ENCODE results near the gene MYBBP1A. TPM values are rescaled to one million over a fixed set of nuclear protein-coding genes. Genes with fewer than 3 reads are reported as not detected.
A peak's percentile ranks its signal among the peaks of the same experiment; 100 is the strongest.

MYBBP1A gene
- polyA plus RNA-seq, 12 donors: 22.4 to 77.3 (median 29.3) TPM; not detected in 1

DNA sequence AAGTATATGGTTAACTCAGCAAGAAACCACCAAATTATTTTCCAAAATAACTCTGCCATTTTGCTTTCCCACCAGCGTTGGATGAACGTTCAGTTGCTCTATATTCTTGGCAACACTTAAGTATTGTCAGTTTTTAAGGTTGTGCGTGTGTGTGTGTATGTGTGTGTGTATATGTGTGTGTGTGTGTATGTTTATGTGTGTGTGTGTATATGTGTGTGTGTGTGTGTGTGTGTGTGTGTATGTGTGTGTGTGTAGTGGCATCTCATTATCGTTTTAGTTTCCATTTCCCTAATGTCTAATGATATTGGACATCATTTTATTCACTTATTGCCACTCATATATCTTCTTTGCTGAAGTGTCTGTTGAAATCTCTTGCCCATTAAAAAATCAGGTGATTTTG, 17.9 kb upstream of the MYBBP1A start:
- DNase-seq: no peak

DNA sequence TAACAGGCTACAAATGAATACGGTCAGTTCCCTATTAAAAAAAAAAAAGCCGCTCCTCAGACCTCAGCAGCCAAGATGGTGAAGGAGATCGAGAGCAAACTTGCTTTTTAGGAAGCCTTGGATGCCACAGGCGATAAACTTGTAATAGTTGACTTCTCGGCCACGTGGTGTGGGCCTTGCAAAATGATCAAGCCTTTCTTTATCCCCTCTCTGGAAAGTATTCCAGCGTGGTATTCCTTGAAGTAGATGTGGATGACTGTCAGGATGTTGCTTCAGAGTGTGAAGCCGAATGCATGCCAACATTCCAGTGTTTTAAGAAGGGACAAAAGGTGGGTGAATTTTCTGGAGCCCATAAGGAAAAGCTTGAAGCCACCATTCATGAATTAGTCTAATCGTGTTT, 16.9 kb upstream of the MYBBP1A start:
- DNase-seq: no peak

DNA sequence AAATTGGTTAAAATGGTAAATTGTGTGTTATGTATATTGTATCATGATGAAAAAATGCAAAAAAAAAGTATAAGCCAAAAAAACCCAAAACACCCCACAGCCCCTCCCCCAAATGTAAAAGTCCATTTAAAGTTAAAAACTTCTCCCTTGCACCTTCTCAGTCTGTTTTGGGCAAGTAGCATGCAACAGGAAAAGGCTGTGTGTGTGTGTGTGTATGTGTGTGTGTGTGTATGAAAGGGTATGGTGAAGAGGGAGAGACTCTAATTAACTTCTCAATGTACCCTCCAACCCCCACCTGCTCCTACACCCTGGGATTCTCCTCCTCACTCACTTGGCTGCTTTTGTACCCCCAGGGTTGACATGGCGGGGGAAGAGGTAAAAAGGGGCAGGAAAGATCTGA, 14.4 kb upstream of the MYBBP1A start:
- DNase-seq: no peak

DNA sequence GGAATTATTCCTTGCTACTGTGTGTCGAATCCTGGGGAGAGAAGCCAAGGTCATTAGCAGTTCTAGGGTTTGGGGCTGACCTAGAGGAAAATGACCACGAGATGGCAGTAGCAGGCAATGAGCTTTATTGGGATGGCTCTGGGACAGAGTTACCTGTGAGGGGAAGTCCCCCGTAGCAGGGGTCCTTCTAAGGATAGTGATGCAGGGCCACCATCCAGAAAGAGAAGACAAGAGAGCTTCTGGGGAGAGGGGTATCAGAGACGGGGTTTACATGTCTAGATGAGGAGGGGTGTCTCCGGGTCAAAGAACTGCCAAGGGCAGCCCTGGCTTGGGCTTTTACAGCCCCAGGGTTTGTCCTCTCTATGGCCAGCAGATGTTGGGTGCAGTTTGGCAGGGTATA, 11.6 kb upstream of the MYBBP1A start:
- peak; percentile 65 for DNase-seq

DNA sequence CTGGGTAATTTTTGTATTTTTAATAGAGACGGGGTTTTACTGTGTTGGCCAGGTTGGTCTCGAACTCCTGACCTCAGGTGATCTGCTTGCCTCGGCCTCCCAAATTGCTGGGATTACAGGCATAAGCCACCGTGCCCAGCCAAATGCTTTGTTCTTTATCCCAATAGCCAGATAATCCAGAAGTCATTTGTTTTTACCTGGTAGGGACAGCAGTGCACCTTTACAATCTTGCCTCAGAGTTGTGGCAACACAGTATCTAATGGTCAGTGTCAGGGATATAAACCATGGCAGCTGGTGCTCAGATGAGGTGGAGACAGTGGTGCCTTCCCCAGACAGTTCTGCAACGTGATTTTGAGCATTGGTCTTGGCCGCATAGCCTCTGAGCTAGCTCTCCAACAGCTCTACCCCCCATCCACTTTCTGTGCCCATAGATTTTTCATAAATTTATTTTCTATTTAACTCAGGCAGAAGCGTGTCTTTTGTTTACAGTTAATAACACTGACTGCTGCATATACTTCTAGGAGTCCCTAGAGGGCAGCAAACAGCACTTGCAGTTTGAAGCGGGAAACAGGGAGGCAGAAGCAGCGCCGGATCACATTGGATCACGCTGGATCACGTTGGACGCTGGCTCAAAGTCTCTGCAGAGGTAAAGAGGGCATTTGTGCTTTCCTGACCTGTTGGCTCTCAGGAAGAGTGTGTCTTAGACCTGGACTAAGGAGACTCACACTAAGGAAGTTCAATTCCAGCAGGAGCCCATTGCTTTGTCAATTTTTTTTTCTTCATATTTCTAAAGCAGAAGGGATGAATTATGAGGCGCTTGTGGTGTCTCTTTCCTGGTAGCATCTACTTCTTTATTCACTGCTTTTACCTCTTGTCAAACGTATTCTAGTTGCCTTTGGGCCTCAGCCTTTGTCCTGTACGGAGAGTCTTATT, 10.3 kb upstream of the MYBBP1A start:
- peak; percentile 70 for DNase-seq

DNA sequence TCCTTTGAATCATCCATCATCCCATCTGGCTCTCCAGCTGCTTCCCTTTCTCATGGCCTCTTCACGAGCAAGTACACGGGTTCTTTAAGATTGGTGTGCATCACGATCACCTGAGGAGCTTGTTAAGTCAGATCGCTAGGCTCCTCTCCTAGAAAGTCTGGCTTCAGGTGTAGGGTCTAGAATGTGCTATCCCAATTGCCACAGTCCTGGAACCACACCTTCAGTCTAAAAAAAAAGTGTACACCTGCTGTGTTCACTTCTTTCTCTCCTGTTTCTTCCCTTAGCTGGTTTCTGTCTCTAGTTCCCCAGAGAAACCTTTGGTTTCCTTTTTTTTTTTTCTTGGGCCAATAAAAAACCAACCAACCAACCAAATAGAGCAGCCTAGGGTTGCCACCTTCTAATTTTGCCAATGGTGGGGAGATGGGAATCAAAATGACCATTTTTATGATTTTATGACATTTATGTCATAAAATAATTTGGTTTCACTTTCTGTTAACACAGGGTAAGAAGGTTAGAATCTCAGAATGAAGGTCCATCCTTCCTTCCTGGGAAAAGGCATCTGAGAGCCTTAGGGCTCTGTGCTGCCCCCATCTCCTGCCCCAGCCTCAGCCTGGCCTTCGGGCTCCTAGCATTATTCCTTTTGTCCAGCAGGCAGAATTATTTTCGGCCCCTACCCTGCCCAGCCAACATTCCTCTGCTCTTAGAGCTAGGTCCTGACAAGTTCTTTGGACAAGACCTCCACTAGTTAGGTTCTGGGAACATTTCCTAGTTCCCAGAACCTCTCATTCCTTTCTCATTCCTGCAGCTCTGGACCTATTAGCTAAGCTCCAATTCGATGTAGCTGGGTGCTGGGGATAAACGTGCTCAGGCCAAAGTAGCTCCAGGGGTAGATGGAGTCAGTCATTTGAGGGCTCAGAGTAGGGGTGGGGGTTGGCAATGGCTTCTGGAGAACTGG, 7.1 kb upstream of the MYBBP1A start:
- DNase-seq: no peak

DNA sequence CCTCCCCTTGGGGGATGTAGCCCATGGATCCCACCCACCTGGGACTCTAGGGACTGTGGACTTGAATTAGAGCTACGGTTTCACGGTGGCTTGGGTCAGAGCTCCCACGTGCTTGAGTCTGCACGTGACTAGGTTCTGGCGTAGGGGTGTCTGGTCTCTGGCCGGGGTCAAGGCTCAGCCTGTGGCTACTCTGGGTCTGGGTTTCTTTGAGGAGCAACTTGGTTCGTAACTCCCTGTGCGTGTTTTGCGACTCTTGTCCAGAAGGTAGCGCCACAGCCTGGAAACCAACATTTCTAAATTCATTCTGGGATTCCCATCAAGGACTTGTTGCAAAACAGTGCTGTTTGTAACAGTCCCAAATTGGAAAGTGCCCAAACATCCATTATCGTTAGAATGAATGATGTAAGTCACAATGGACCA, 5.7 kb upstream of the MYBBP1A start:
- no peak for DNase-seq

DNA sequence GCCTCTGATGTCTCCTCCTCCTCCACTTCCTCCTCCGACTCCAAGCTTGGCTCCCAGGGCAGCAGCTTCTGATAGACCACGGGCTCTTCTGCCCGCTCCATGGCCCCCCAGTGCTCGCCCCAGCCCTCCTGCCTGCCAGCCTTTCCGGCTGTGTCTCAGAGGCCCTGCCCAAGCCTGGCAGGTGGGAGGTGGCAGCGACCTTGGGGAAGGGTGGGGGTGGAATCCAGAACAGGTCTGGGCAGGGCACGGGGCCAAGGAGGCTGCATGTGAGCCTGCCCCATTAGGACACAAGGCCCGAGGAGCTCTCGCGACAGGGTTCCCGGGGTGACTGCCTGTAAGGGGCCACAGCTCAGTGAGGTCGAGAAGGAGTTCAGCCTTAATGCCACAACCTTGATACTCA, 5.2 kb upstream of the MYBBP1A start, which contains the start of gene GGT6:
GGT6 (minus strand) TSS at position 157 of the 400 bp plus-strand sequence; CDS start at position 101, 56 bp downstream.
- no peak for DNase-seq

DNA sequence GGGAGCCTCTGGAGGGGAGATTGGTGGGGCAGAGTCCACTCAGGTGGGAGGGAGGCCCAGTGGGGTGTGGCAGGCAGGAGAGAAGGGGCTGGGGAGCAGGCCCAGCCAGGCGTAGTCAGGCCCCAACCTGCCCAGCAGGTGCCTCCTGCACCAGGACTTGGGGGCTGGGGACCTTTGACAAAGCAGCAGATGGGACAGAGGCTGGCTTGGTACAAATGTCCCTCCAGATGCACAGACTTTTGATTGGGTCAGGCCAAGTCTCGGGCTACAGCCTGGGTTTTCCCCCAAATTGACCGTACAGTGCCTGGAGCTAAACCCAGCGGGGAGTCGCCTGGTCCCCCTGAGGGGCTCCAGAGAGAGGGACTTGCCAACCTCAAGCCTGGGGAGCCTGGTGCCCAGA, 4.8 kb upstream of the MYBBP1A start:
- no peak for DNase-seq

DNA sequence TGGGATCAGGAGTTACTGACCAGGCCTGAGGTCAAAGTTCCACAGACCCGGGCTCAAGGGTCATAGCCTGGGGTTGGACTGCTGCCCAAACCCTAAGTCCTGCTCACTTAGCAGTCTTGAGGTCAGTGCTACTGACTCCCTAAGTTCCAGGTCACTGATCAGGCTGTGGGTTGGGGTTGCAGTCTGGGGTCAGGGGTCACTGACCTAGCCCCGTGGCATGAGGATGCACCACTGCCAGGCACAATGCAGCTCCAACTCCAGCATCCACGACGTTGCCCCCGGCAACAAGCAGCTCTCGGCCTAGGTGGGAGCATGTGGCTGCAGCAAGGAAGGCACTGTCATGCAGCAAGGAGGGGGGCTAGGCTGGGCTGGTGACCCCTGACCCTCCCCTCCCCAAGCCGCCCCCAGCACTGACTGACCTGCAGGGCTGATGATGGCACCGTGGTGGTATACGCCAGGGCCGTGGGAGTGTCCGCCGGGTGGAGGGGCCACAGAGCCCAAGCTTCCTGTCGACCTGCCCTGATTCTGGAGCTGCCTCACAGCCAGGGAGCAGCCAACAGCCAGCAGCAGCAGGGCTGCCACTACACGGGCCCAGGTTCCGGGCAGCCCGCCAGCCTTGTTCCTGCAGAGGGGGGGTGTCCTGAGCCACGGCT, 4.1 kb upstream of the MYBBP1A start:
- DNase-seq: no peak

DNA sequence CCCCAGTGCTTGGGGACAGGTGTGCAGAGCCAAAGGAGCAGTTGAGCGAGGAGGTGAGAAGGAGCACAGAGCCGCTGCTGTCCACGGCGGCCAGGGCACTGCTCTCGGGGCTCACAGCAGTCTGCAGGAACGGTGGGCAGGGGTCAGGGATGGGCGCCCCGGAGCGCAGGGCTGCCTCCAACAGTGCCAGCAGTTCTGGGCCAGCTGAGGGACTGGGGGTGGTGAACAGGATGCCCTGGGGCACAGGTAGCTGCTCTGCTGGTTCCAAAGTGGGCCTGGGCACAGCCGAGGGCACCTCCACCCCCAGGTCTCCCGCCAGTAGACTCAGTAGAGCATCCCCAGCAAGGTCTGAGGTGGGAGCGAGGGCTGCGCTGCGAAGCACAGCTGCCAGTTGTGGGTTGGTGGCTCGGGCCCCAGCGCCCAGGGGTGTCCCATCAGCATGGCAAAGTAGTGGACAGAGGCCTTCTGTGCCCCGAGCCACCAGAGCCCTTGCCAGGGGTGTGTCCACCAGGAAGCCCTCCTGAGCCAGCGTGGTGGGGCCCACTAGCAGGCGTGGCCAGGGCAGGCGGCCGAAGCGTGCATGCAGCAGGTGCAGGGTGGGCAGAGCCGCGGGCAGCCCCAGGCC, 3.3 kb upstream of the MYBBP1A start:
- DNase-seq: no peak

DNA sequence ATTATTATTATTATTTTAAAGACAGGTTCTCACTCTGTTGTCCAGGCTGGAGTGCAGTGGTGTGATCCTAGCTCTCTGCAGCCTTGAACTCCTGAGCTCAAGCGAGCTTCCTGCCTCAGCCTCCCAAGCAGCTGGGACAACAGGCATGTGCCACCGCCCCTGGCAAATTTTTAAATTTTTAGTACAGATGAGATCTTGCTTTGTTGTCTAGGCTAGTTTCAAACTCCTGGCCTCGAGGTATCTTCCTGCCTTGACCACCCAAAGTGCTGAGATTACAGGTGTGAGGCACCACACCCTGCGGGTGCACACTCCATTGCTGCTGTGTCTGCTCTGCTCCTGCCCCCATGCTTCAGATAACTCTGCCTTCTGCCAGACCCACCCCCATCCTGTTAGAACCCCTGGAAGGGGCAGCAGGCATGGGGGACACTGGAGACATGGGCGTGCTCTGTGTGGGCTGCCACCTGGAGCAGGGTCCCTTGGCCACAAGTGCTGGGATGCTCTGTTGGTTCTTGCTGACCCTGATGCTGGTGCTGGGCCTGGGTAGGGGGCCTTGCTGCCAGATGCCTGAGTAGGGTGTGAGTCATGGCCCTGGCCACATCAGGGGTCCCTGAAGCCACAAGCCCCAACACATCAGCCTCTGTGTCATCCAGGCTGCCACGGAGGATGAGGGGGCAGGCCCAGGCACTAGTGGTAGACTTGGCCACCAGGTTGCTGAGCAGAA, 2.6 kb upstream of the MYBBP1A start:
- DNase-seq: no peak

DNA sequence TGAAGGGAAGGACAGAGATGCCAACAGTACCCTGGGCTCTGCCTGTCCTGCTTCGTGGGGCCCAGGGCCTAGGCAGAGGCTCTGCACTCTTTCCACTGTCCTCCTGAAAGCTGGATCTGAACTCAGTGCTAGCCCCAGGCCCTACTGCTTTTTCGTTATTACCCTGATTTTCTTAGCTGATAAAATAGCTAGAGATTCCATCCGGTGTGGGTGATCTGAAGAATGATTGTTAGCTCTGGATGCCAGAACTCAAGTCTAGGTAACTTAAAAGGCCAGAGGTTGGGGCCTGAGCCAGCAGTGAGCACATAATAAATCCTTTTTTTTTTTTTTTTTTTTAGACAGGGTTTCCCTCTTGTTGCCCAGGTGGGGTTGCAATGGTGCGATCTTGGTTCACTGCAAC, 1.8 kb upstream of the MYBBP1A start:
- no peak for DNase-seq

DNA sequence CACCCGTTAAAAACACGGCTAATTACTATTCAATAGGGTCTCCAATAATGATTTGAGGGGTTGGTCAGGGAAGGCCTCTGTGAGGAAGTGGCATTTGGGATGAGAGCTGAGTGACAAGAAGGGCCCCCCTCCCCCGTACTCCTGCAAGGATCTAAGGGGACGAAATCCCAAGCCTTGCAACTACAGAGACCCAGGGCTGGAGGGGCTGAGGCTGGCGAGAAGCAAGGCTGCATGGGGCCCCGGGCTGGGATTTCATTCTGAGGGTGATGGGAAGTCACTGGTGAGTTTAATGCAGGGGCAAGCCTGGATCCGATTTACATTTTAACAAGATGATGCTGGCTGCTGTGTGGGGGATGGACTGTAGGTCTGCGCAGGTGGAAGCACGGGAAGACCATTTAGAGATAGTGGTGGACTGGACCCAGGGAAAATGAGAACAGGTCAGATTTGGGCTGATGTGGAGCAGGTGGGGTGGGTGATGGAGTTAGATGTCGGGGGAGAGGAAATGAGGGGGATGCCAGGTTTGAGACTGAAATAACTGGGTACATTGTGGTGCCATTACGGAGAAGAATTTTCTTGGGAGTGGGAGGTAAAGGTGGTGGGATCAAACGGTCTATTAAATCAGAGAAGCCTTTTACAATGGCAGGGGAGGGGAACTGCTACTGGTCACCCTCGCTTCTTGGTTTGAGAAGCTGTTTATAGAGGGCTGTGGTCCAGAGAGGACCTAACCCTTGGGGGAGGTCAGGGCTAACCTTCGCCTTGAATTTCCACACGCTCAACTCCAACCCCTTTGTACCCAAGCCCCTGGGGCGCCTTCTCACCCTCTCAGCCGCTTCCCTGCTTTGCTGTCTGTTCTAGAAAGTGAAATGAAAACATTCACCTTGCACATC, 932 bp upstream of the MYBBP1A start:
- DNase-seq: no peak

DNA sequence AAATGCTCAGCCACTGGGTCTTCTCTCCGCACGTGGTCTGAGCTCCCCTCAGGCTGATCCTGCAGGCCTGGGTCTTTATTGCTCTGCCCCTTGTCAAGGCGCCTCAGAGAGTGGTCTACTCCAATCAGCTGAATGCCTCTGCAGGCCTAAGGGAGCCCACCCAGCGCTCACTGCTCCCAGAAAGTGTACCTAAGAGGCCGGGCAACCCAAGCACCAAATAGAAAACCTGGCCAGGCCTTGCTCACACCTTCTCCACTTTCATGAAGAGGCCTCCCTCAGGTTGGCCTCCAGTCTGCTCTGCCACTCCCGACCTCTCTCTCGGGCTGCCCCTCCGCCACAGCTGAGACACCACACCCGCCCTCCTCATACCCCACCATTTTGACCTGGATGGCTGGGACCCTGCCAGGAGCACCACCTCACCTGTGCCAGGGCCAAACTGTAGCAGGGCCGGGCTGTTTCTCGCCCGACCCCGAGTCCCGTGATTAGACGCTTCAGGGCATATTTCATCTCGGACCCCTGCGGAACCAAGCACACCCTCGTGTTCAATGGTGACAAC, 665 bp downstream of the MYBBP1A start:
- no peak for DNase-seq

DNA sequence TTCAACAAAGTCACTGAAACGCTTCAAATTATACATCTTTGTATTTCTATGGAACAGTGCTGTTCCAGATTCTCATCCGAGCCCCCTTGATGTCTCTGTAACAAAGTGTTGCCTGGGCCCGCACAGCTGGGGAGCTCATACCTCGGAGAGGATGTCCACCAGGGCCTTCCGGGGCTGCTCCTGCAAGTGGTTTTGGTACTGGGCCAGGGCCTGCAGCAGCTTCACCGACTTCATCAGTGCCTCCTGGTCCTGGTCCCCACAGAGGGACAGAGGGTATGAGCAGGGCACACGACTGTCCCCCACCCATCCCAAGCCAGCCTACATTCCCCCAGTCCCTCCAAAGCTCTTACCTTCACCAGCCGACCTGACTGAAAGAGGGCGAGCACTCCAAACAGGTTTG, 1.5 kb downstream of the MYBBP1A start:
- no peak for DNase-seq

DNA sequence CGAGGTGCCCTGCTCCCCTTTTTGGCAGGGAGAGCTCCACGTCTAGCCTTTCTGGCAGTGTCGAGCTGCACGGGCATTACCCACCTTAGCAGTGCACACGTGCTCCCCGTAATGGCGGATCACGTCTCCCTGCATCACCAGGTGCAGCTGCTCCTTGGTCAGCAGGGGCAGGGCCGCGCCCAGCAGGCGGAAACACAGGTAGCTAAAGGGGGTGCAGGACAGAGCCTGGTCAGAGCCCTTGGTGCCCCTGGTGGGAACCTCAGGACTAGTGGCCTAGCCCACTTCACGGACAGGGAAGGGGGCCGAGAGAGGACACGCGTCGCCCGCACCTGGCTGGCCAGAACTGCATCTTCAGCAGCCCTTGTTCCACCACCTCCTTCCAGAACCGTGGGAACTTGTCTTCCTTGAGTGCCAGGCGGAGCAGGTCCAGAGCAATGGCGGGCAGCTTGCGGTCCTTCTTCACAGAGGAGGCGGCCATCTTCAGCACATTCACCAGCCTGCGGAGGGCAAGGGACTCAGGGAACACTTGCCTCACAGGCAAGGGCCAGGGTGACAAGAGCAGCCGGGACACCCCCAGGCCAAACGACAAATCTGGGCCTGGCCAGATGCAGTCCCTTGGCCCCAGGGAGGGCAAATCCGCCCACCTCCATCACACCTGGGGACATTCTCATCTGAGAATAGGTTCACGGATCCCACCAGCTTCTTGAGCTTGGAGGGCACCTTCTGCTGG, 3.2 kb downstream of the MYBBP1A start:
- DNase-seq: no peak

DNA sequence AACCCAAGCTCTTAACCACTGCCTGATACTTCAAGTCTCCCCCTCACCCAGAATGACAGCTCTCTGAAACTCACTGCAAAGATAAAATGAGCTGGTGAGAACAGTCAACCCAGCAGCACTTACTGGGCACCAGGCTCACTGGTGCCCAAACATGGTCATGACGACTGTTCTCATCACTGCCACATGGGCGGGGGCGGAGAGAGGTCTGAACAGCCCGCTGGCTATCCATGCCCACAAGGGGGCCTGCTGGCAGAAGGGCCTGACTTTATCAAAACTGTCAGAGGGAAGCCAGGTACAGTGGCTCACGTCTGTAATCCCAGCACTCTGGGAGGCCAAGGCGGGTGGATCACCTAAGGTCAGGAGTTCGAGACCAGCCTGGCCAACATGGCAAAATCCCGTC, 4.0 kb downstream of the MYBBP1A start:
- DNase-seq: no peak

All from muscle of arm (tissue), 12 donors.